ENCODE measurements around the gene MDK.
A peak's percentile ranks its signal among the peaks of the same experiment; 100 is the strongest.

The MDK gene

GRCh38 chr11:46391578-46392420, 10.3 kb downstream of the MDK start, which contains the start of gene CHRM4:
Gene CHRM4 (minus strand): TSS chr11:46391776. CDS start chr11:46386557, 5,219 bp downstream.
- in situ Hi-C loops (cut with MboI; ENCODE audit: low sequenced_read_pairs, unreplicated experiment), result no loop called here
- no peak for TF ChIP-seq CTCF (IDR thresholded peaks at IDR 0.05; ENCODE audit: borderline replicate concordance, control extremely low read depth, extremely low read depth, insufficient read depth, missing control alignments)
- peak; percentile 80 for DNase-seq (ENCODE audit: low spot score)

- in situ Hi-C loops (cut with MboI; ENCODE audit: low sequenced_read_pairs, unreplicated experiment), result no loop called here
- peak; percentile 97 for DNase-seq (ENCODE audit: low spot score)
- TF ChIP-seq CTCF (IDR thresholded peaks at IDR 0.05; ENCODE audit: borderline replicate concordance, control extremely low read depth, extremely low read depth, insufficient read depth, missing control alignments), result no peak
Measured at GRCh38 chr11:46392421-46393230, 11.2 kb downstream of the MDK start.

- TF ChIP-seq CTCF (IDR thresholded peaks at IDR 0.05; ENCODE audit: borderline replicate concordance, control extremely low read depth, extremely low read depth, insufficient read depth, missing control alignments), result no peak
- no peak for DNase-seq (ENCODE audit: low spot score)
- in situ Hi-C loops (cut with MboI; ENCODE audit: low sequenced_read_pairs, unreplicated experiment), result no loop called here
Measured at GRCh38 chr11:46393231-46393616, 11.8 kb downstream of the MDK start.

DNA sequence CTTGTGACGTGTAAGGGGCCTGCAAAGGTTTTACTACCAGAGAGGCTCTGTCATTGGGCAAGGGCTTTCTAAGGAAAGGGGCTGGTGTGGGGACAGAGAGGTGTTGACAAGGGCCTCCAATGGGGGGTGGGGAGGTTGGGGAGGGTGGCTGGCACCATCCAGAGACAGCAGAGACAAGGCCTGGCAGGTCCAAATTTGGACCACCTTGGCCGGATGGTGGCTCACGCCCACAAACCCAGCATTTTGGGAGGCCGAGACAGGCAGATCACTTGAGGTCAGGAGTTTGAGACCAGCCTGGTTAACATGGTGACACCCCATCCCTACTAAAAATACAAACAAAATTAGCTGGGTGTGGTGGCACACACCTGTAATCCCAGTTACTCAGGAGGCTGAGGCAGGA, 12.3 kb downstream of the MDK start:
- DNase-seq (ENCODE audit: low spot score), result no peak
- no peak for TF ChIP-seq CTCF (IDR thresholded peaks at IDR 0.05; ENCODE audit: borderline replicate concordance, control extremely low read depth, extremely low read depth, insufficient read depth, missing control alignments)
- in situ Hi-C loops (cut with MboI; ENCODE audit: low sequenced_read_pairs, unreplicated experiment), result no loop called here

DNA sequence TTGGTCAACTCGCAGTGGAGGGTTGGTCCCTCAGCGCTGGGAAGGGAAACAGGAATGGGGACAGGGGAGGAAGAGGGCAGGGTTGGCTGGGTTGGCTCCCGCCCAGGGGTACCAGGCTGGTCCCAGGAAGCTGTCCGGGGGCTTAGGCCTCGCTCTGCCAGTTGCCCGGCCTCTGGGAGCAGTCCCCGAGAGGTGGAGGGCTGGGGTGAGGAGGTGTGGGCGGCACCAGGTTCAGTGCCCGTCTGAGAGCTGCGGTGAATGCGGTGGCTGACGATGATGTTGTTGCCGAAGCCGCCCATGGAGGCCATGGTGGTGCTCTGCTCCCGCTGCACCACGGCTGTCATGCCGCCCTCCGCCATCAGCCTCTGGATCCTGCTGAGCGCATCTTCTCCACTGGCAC, 16.1 kb downstream of the MDK start:
- DNase-seq (ENCODE audit: low spot score), result no peak
- in situ Hi-C loops (cut with MboI; ENCODE audit: low sequenced_read_pairs, unreplicated experiment), result no loop called here
- no peak for TF ChIP-seq CTCF (IDR thresholded peaks at IDR 0.05; ENCODE audit: borderline replicate concordance, control extremely low read depth, extremely low read depth, insufficient read depth, missing control alignments)

DNA sequence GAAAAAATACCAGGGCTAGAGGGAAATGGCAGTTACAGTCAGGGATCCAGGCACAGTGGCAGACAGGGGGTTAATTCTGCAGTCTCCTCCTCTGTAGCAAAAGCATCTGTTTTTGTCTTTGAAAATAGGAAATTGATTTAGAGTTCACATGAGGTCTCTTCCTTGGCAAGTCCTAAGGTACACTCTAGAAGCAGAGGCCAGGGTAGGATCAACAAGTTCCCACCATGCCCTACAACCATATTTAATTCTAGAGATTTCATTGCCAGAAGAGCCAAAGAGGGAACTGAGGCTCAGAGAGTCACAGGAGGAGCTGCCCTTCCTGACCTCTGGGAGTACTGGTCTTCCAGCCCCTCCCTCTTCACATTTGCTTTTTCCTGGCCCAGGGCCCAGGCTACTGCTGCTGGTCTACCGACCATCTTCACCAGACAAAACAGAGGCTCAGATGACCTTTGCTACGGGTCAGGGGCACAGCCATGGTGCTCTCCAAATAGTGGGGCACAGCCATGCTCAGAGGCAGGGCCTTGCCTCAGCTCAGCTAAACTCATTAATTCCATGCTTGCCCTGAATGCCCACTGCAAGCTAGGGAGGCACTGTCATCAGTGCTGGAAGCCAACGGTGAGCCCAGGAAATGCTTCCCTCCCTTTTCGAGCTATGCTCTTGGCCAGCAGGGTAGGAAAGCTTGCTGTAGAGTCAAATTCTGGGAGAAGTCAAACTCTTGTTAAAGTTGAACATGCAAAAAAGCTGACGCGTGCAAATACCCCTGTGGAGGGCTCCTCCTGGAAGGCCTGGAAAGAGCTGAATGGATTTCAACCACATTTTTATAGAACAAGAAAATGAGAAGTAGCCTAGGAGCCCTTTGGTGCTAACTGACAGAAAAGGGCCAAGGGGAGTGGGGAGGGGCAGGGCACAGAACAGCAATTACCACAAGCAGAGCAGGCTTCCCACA, 21.8 kb downstream of the MDK start:
- in situ Hi-C loops (cut with MboI; ENCODE audit: low sequenced_read_pairs, unreplicated experiment), result loop anchor here (10.0 kb wide), 1 partner anchor 132 kb away; no protein-coding TSS in a partner anchor
- TF ChIP-seq CTCF (IDR thresholded peaks at IDR 0.05; ENCODE audit: borderline replicate concordance, control extremely low read depth, extremely low read depth, insufficient read depth, missing control alignments), result no peak
- no peak for DNase-seq (ENCODE audit: low spot score)

Data from GM13976 (cell line).